Subcutaneous abdominal adipose tissue (tissue), 5 donors: ENCODE measurements around the gene TCP1.

ENCODE experiments used
- H3K27ac ChIP-seq: one replicate; pipeline ENCODE4 v1.7.0; 2013; ENCODE audit warnings: low read depth, mild to moderate bottlenecking, inconsistent platforms, low read length, moderate library complexity
- H3K27me3 ChIP-seq, 5 donors: one replicate each; pipeline ENCODE4 v1.7.0; 2013; ENCODE audit warnings: low read length in 5 of 5, inconsistent platforms in 1 of 5; ENCODE audit not compliant: control insufficient read depth in 5 of 5, insufficient read depth in 4 of 5
- H3K36me3 ChIP-seq, 5 donors: one replicate each; pipeline ENCODE4 v1.7.0; 2013; ENCODE audit warnings: low read length in 5 of 5; ENCODE audit not compliant: control insufficient read depth in 5 of 5, insufficient read depth in 5 of 5
- H3K4me1 ChIP-seq, 5 donors: one replicate each; pipeline ENCODE4 v1.7.0; 2013; ENCODE audit warnings: low read length in 5 of 5, mild to moderate bottlenecking in 3 of 5, moderate library complexity in 1 of 5; ENCODE audit not compliant: control insufficient read depth in 5 of 5, insufficient read depth in 5 of 5
- H3K4me3 ChIP-seq, 5 donors: one replicate each; pipeline ENCODE4 v1.7.0; 2013; ENCODE audit warnings: low read length in 5 of 5, low read depth in 1 of 5
- H3K9ac ChIP-seq, 5 donors: one replicate each; pipeline ENCODE4 v1.7.0; 2013; ENCODE audit warnings: low read length in 5 of 5, mild to moderate bottlenecking in 4 of 5, moderate library complexity in 3 of 5
- H3K9me3 ChIP-seq, 5 donors: one replicate each; pipeline ENCODE4 v1.7.0; 2013; ENCODE audit warnings: low read length in 5 of 5; ENCODE audit not compliant: control insufficient read depth in 5 of 5
- donor health status: healthy.
- donor health status: healthy.
- donor health status: healthy.
- donor health status: healthy.
- donor health status: healthy.

TCP1 gene

GRCh38 chr6:159789377-159790148, at the start of gene TCP1:
TCP1 (minus strand) TSS chr6:159789602; CDS start chr6:159789468, 134 bp downstream.
- peak within 1 kb of the TSS; percentile 100 for H3K27ac ChIP-seq
- peak within 1 kb of the TSS; percentile 96 to 99 (median 97) for H3K9ac ChIP-seq
- H3K9me3 ChIP-seq: no peaks in the 10 kb centered on the region
- peaks cover 7 to 41% (median 35%) of the 10 kb centered on the region in 5 donors for H3K4me1 ChIP-seq
- peak within 1 kb of the TSS; percentile 86 to 99 (median 94) for H3K4me3 ChIP-seq
- H3K27me3 ChIP-seq: no peaks in the 10 kb centered on the region
- peaks cover 21 to 44% (median 29%) of the 10 kb centered on the region in 5 donors for H3K36me3 ChIP-seq

DNA sequence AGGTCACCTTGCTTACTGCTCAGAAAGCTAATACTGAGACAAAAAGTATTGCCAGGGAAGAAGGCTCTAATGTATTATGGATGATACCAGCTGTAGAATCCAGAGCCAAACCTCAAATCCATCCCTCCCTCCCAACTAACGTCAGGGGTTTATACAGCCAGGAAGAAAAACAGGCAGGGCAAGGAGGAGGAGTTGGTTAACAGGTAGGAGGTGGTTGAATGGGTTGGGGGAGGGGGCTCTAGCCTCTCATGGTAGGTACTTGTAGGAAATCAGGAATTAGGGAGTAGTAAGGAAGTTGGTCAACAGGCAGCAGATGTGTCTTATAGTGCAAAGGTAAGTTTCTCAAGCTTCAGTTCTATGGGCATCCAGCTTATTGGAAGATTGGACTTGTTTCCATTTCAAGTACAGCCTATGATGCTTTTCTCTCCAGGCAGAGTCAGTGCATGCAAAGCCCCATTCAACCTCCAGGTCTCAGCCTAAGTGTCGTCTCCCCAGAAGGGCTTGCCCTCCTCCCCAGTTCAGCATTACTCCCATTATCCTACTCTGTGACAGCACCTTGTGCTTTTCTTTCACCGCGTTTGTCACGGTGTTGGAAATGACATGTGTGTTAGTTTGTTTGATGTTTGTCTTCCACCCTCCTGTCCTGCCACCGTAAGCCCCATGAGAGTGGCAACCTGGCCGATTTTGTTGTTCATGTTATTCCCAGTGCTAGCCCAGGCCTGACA, 48.8 kb upstream of the TCP1 start:
- Histone ChIP-seq H3K4me3 (no peak overlapping the region), H3K27ac (no peak overlapping the region), H3K9ac (no peak overlapping the region), H3K27me3 (no peaks in the 10 kb centered on the region), H3K9me3 (no peaks in the 10 kb centered on the region), H3K36me3 (no peaks in the 10 kb centered on the region), H3K4me1 (peaks cover 0 to 23% (median 13%) of the 10 kb centered on the region in 5 donors)

GRCh38 chr6:159837511-159837910, 48.1 kb upstream of the TCP1 start:
- H3K27ac ChIP-seq: no peak overlapping the region
- no peak overlapping the region for H3K9ac ChIP-seq
- no peaks in the 10 kb centered on the region for H3K36me3 ChIP-seq
- H3K9me3 ChIP-seq: no peaks in the 10 kb centered on the region
- H3K27me3 ChIP-seq: no peaks in the 10 kb centered on the region
- peaks cover 0 to 23% (median 13%) of the 10 kb centered on the region in 5 donors for H3K4me1 ChIP-seq
- no peak overlapping the region for H3K4me3 ChIP-seq

- H3K27me3 ChIP-seq: no peaks in the 10 kb centered on the region
- H3K4me3 ChIP-seq: peak overlapping the region in 2 of 5 donors; percentile 19 to 29
These were observed 47.5 kb upstream of the TCP1 start for GRCh38 chr6:159836718-159837490.

DNA sequence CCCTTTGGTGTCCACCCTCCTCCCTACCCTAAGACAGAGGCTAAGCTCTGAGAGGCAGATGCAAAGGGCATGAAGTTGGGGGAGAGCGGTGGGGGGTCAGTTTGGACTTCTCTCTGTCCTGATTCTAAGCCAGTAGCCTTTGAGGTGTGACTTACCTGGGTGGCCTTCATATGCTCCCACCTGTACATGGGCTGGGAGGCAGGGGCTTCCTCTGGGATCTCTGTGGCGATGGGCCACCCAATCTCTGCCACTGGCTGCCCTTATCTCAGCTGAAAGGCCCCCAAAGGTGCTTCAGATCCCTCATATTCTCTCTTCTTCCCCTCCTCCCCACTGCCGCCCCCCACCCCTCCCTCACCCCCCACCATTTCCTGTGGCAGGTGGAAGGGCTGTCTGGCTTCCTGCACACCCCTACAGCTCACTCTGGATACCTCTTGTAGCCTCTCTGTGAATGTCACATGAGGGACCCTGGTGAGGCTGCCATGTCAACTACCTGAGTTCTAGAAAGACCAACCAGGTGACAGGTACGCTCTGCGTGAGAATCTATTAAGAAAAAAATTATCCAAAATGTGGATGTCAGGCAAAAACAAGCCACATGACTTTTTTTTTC, 44.7 kb upstream of the TCP1 start:
- Histone ChIP-seq H3K4me1 (peaks cover 0 to 23% (median 13%) of the 10 kb centered on the region in 5 donors), H3K36me3 (no peaks in the 10 kb centered on the region), H3K27ac (no peak overlapping the region), H3K4me3 (no peak overlapping the region), H3K27me3 (peaks cover 0 to 2% (median 0%) of the 10 kb centered on the region in 5 donors), H3K9me3 (no peaks in the 10 kb centered on the region), H3K9ac (no peak overlapping the region)

More at GRCh38 chr6:159836718-159837490, 47.5 kb upstream of the TCP1 start:
- H3K36me3 ChIP-seq: no peaks in the 10 kb centered on the region
- no peaks in the 10 kb centered on the region for H3K9me3 ChIP-seq
- no peak overlapping the region for H3K9ac ChIP-seq
- H3K27ac ChIP-seq: peak overlapping the region; percentile 37
- H3K4me1 ChIP-seq: peaks cover 0 to 23% (median 13%) of the 10 kb centered on the region in 5 donors

- no peak overlapping the region for H3K27ac ChIP-seq
- peaks cover 0 to 23% (median 13%) of the 10 kb centered on the region in 5 donors for H3K4me1 ChIP-seq
These were observed 44.2 kb upstream of the TCP1 start for GRCh38 chr6:159833556-159833955.

DNA sequence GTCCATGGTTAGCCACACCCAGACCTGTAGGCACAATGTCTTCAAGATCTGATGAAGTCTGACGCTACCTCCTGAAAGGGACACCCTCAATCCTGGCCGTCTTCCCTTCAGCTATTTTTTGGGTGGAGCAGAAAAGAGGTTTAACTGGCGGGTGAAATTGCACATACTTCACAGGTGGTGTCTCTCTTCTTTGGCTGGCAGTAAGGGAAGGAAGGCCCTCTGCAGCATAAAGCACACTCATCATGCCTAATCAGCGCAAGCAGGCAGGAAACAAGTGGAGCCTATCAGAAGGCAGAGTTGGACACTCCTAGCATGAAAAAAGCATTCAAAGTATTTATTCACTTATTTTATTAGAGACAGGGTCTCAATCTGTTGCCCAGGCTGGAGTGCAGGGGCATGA, 43.5 kb upstream of the TCP1 start:
- Histone ChIP-seq H3K9me3 (no peaks in the 10 kb centered on the region), H3K4me3 (no peak overlapping the region), H3K36me3 (no peaks in the 10 kb centered on the region), H3K9ac (no peak overlapping the region), H3K27ac (no peak overlapping the region), H3K4me1 (peaks cover 0 to 23% (median 13%) of the 10 kb centered on the region in 5 donors), H3K27me3 (peaks cover 0 to 2% (median 0%) of the 10 kb centered on the region in 5 donors)

More at GRCh38 chr6:159833556-159833955, 44.2 kb upstream of the TCP1 start:
- Histone ChIP-seq H3K9ac (no peak overlapping the region), H3K4me3 (no peak overlapping the region), H3K27me3 (peaks cover 0 to 2% (median 0%) of the 10 kb centered on the region in 5 donors), H3K36me3 (no peaks in the 10 kb centered on the region), H3K9me3 (no peaks in the 10 kb centered on the region)

- Histone ChIP-seq H3K27me3 (peaks cover 0 to 2% (median 0%) of the 10 kb centered on the region in 5 donors), H3K36me3 (no peaks in the 10 kb centered on the region), H3K4me3 (no peak overlapping the region), H3K9me3 (no peaks in the 10 kb centered on the region), H3K27ac (no peak overlapping the region), H3K9ac (no peak overlapping the region), H3K4me1 (peaks cover 0 to 14% (median 8%) of the 10 kb centered on the region in 5 donors)
These were observed 41.9 kb upstream of the TCP1 start for GRCh38 chr6:159831373-159831679.

- H3K4me3 ChIP-seq: no peak overlapping the region
- H3K4me1 ChIP-seq: peaks cover 0 to 10% (median 6%) of the 10 kb centered on the region in 5 donors
These were observed 41.3 kb upstream of the TCP1 start for GRCh38 chr6:159830501-159831372.

More at GRCh38 chr6:159830501-159831372, 41.3 kb upstream of the TCP1 start:
- Histone ChIP-seq H3K27me3 (peaks cover 0 to 2% (median 0%) of the 10 kb centered on the region in 5 donors), H3K9ac (no peak overlapping the region), H3K9me3 (no peaks in the 10 kb centered on the region), H3K36me3 (no peaks in the 10 kb centered on the region), H3K27ac (no peak overlapping the region)
